Astrocyte of the hippocampus (primary cell): ENCODE measurements around the gene VASH2.

ENCODE experiments used
- DNase-seq: peaks from one replicate; pipeline ENCODE4 v3.0.0; 2011; ENCODE audit warnings: low read depth, low spot score

VASH2 gene

DNA sequence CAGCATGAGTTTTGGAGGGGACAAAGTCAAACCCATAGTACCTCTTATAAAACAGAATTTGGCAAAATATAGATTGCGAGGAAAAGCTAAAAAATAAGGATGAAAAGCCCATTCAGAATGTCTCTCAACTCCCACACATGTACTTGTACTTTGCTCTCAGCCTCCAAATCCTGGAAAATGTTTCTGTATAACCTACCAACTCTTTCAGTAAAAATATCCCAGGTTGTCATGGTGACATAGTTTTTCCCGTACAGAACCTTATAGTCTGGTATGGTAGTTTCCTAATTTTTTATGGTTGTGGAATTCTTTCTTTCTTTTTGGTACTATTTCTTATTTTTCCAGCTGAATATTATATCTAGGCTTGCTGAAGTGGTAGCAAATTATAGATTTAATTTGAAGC, 85.2 kb downstream of the VASH2 start:
- no peak for DNase-seq
